WTC11 (cell line): ENCODE measurements around the gene RBMS2. TPM values are rescaled to one million over a fixed set of nuclear protein-coding genes. Genes with fewer than 3 reads are reported as not detected.

ENCODE experiments used
- ATAC-seq: fragments of 200-7000 bp; cut with Tn5 transposase; 2 replicates; pipeline ENCODE4 v1.10.0; 2021; ENCODE audit warnings: mild to moderate bottlenecking, moderate library complexity
- CTCF ChIA-PET: fragments of 300-600 bp; sonication (Branson Sonifier 250); formaldehyde crosslinking; loops from one replicate; lab custom pipeline; 2021; ENCODE audit warnings: antibody characterized with exemption; lab: Charles Lee
- POLR2A ChIA-PET: fragments of 350-600 bp; sonication (Branson Sonifier 250); formaldehyde crosslinking; loops from one replicate; lab custom pipeline; 2021; ENCODE audit warnings: antibody characterized with exemption; lab: Charles Lee
- DNase-seq: peaks from one replicate; pipeline ENCODE4 v3.0.0; 2021; ENCODE audit warnings: low spot score
- H3K27ac Mint-ChIP-seq: 2 replicates; pipeline ENCODE4 v1.8.0; 2021; ENCODE audit warnings: mixed read lengths
- H3K27me3 Mint-ChIP-seq: 2 replicates; pipeline ENCODE4 v1.8.0; 2021; ENCODE audit warnings: low read depth, mild to moderate bottlenecking, moderate library complexity, mixed read lengths
- H3K36me3 Mint-ChIP-seq: 2 replicates; pipeline ENCODE4 v1.8.0; 2021; ENCODE audit warnings: mixed read lengths
- H3K4me1 Mint-ChIP-seq: 2 replicates; pipeline ENCODE4 v1.8.0; 2022; ENCODE audit warnings: mixed read lengths
- H3K4me3 Mint-ChIP-seq: 2 replicates; pipeline ENCODE4 v1.8.0; 2021; ENCODE audit warnings: mild to moderate bottlenecking, moderate library complexity, mixed read lengths
- H3K9me3 Mint-ChIP-seq: 2 replicates; pipeline ENCODE4 v1.8.0; 2021; ENCODE audit warnings: mixed read lengths
- AFF4 ChIP-seq: sonication (generic); formaldehyde crosslinking; IDR thresholded peaks from 2 replicates; pipeline ENCODE4 v1.8.1; 2023; ENCODE audit warnings: mild to moderate bottlenecking, missing genetic modification reagents, borderline replicate concordance
- CREB1 ChIP-seq: sonication (generic); formaldehyde crosslinking; IDR thresholded peaks from 2 replicates; pipeline ENCODE4 v1.8.0; 2023; ENCODE audit warnings: mild to moderate bottlenecking, missing genetic modification reagents
- E2F4 ChIP-seq: sonication (generic); formaldehyde crosslinking; IDR thresholded peaks from 2 replicates; pipeline ENCODE4 v1.8.1; 2022; ENCODE audit warnings: low read depth, mild to moderate bottlenecking, moderate library complexity, missing genetic modification reagents, borderline replicate concordance
- ELF4 ChIP-seq: sonication (generic); formaldehyde crosslinking; IDR thresholded peaks from 2 replicates; pipeline ENCODE4 v1.8.1; 2022; ENCODE audit warnings: low read depth, mild to moderate bottlenecking, moderate library complexity, missing genetic modification reagents
- EMX1 ChIP-seq: fragments of 250-450 bp; sonication (Bioruptor Pico); IDR thresholded peaks from 2 replicates; pipeline ENCODE4 v1.8.0; 2021; ENCODE audit warnings: mild to moderate bottlenecking
- ERG ChIP-seq: fragments of 250-450 bp; sonication (Bioruptor Pico); IDR thresholded peaks from 2 replicates; pipeline ENCODE4 v1.8.0; 2021; ENCODE audit warnings: mild to moderate bottlenecking
- ETV6 ChIP-seq: sonication (generic); formaldehyde crosslinking; IDR thresholded peaks from 2 replicates; pipeline ENCODE4 v1.8.1; 2022; ENCODE audit warnings: mild to moderate bottlenecking, missing genetic modification reagents
- FOXJ3 ChIP-seq: sonication (generic); formaldehyde crosslinking; IDR thresholded peaks from 2 replicates; pipeline ENCODE4 v1.9.0; 2021; ENCODE audit warnings: missing genetic modification reagents, mild to moderate bottlenecking, borderline replicate concordance
- GTF2I ChIP-seq: fragments of 250-450 bp; sonication (Bioruptor Pico); conservative IDR thresholded peaks from 2 replicates; pipeline ENCODE4 v1.4.0; 2021; ENCODE audit warnings: mild to moderate bottlenecking
- HMGXB4 ChIP-seq: sonication (generic); formaldehyde crosslinking; IDR thresholded peaks from 2 replicates; pipeline ENCODE4 v1.8.1; 2023; ENCODE audit warnings: mild to moderate bottlenecking, moderate library complexity, missing genetic modification reagents
- IRF2 ChIP-seq: sonication (generic); formaldehyde crosslinking; IDR thresholded peaks from 2 replicates; pipeline ENCODE4 v1.8.0; 2022; ENCODE audit warnings: low read depth, missing genetic modification reagents, borderline replicate concordance
- JUN ChIP-seq: sonication (generic); formaldehyde crosslinking; IDR thresholded peaks from 2 replicates; pipeline ENCODE4 v1.8.0; 2023; ENCODE audit warnings: mild to moderate bottlenecking, missing genetic modification reagents
- KAT7 ChIP-seq: sonication (generic); formaldehyde crosslinking; IDR thresholded peaks from 2 replicates; pipeline ENCODE4 v1.8.1; 2023; ENCODE audit warnings: missing genetic modification reagents, mild to moderate bottlenecking, borderline replicate concordance
- NFATC4 ChIP-seq: fragments of 250-450 bp; sonication (Bioruptor Pico); IDR thresholded peaks from 2 replicates; pipeline ENCODE4 v1.9.0; 2021; ENCODE audit warnings: mild to moderate bottlenecking
- NFYB ChIP-seq: sonication (generic); formaldehyde crosslinking; conservative IDR thresholded peaks from 2 replicates; pipeline ENCODE4 v1.8.0; 2022; ENCODE audit warnings: low read depth, missing genetic modification reagents
- RELA ChIP-seq: sonication (generic); formaldehyde crosslinking; IDR thresholded peaks from 2 replicates; pipeline ENCODE4 v1.8.1; 2022; ENCODE audit warnings: missing genetic modification reagents, mild to moderate bottlenecking, borderline replicate concordance
- SP1 ChIP-seq: sonication (generic); formaldehyde crosslinking; conservative IDR thresholded peaks from 2 replicates; pipeline ENCODE4 v1.8.1; 2022; ENCODE audit warnings: missing genetic modification reagents
- ZNF263 ChIP-seq: sonication (generic); formaldehyde crosslinking; IDR thresholded peaks from 2 replicates; pipeline ENCODE4 v1.8.1; 2022; ENCODE audit warnings: low read depth, mild to moderate bottlenecking, moderate library complexity, missing genetic modification reagents
- ZNF317 ChIP-seq: sonication (generic); formaldehyde crosslinking; IDR thresholded peaks from 2 replicates; pipeline ENCODE4 v1.8.1; 2023; ENCODE audit warnings: low read depth, mild to moderate bottlenecking, moderate library complexity, missing genetic modification reagents, borderline replicate concordance
- ZNF423 ChIP-seq: fragments of 250-450 bp; sonication (Bioruptor Pico); IDR thresholded peaks from 2 replicates; pipeline ENCODE4 v2.1.2; 2022; ENCODE audit warnings: mild to moderate bottlenecking, moderate library complexity
- total RNA-seq: library from RNA; stranded (reverse); gene quantifications from 3 replicates; pipeline ENCODE4 v1.2.3, GENCODE V29; 2021
- TF ChIP-seq, protein P1 (sequence below): fragments of 200-600 bp; IDR thresholded peaks from 2 replicates; pipeline ENCODE4 v1.8.0; 2022; ENCODE audit warnings: antibody characterized with exemption
- TF ChIP-seq, protein P2 (sequence below): sonication (generic); formaldehyde crosslinking; IDR thresholded peaks from 2 replicates; pipeline ENCODE4 v1.8.1; 2023; ENCODE audit warnings: mild to moderate bottlenecking, missing genetic modification reagents
- TF ChIP-seq, protein P3 (sequence below): sonication (generic); formaldehyde crosslinking; IDR thresholded peaks from 2 replicates; pipeline ENCODE4 v1.8.1; 2023; ENCODE audit warnings: mild to moderate bottlenecking, missing genetic modification reagents

The RBMS2 gene
- total RNA-seq, 1 experiment from 2014 or later: 16.7 TPM

DNA sequence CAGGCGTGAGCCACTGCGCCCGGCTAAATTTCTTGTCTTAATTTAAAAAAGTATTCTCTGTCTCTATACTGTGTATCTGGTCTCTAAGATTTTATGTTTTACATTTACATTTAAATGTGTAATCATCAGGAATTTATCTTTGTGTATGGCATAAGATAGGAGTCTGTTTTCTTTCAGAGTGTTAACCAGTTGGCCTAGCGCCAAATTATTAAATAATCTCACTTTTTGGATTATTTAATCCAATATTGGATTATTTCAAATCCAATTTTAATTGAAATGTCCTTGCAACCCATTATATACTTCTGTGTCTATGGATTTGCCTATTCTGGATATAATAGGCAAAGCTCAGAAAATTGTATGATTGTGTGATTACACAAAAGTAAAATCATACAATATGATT is 63.5 kb downstream of the RBMS2 start:
- peaks cover 34% of the 10 kb centered on the region for H3K4me1 Mint-ChIP-seq
- no peaks in the 10 kb centered on the region for H3K9me3 Mint-ChIP-seq
- no peak overlapping the region for H3K4me3 Mint-ChIP-seq
- TF ChIP-seq AFF4 (CRISPR knock-in tag) (no peak), ERG (CRISPR knock-in tag) (no peak), ZNF263 (CRISPR knock-in tag) (no peak), ETV6 (CRISPR knock-in tag) (no peak), KAT7 (no peak), ZNF317 (no peak), FOXJ3 (CRISPR knock-in tag) (no peak), ELF4 (CRISPR knock-in tag) (no peak), NFYB (CRISPR knock-in tag) (no peak), RELA (CRISPR knock-in tag) (no peak)
- TF ChIP-seq, protein P1, sequence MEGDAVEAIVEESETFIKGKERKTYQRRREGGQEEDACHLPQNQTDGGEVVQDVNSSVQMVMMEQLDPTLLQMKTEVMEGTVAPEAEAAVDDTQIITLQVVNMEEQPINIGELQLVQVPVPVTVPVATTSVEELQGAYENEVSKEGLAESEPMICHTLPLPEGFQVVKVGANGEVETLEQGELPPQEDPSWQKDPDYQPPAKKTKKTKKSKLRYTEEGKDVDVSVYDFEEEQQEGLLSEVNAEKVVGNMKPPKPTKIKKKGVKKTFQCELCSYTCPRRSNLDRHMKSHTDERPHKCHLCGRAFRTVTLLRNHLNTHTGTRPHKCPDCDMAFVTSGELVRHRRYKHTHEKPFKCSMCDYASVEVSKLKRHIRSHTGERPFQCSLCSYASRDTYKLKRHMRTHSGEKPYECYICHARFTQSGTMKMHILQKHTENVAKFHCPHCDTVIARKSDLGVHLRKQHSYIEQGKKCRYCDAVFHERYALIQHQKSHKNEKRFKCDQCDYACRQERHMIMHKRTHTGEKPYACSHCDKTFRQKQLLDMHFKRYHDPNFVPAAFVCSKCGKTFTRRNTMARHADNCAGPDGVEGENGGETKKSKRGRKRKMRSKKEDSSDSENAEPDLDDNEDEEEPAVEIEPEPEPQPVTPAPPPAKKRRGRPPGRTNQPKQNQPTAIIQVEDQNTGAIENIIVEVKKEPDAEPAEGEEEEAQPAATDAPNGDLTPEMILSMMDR: no peak
- TF ChIP-seq, protein P2, sequence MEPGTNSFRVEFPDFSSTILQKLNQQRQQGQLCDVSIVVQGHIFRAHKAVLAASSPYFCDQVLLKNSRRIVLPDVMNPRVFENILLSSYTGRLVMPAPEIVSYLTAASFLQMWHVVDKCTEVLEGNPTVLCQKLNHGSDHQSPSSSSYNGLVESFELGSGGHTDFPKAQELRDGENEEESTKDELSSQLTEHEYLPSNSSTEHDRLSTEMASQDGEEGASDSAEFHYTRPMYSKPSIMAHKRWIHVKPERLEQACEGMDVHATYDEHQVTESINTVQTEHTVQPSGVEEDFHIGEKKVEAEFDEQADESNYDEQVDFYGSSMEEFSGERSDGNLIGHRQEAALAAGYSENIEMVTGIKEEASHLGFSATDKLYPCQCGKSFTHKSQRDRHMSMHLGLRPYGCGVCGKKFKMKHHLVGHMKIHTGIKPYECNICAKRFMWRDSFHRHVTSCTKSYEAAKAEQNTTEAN (CRISPR knock-in tag): no peak
- ChIA-PET POLR2A (no interaction called here), CTCF (interaction anchor here (0.6 to 1.2 kb wide), 2 partner anchors 44 to 322 kb away, joined by 3 to 5 read pairs; no protein-coding TSS in a partner anchor)
- DNase-seq (no peak), ATAC-seq (no peak)
- no peak overlapping the region for H3K27ac Mint-ChIP-seq
- no peaks in the 10 kb centered on the region for H3K27me3 Mint-ChIP-seq
- peaks cover 10% of the 10 kb centered on the region for H3K36me3 Mint-ChIP-seq

GRCh38 chr12:56589783-56590182 is 68.2 kb downstream of the RBMS2 start:
- H3K4me1 Mint-ChIP-seq: peaks cover 46% of the 10 kb centered on the region
- H3K9me3 Mint-ChIP-seq: no peaks in the 10 kb centered on the region
- H3K27ac Mint-ChIP-seq: no peak overlapping the region
- H3K27me3 Mint-ChIP-seq: no peaks in the 10 kb centered on the region
- ChIA-PET CTCF (interaction anchor here (0.8 to 8.5 kb wide), 9 partner anchors 9 to 86 kb away, joined by 3 to 83 read pairs (median 6); partner anchors contain the start of gene RBMS2), POLR2A (no interaction called here)
- DNase-seq (no peak), ATAC-seq (no peak)
- H3K4me3 Mint-ChIP-seq: no peak overlapping the region
- peaks cover 8% of the 10 kb centered on the region; the same call in 1 of the 2 replicates for H3K36me3 Mint-ChIP-seq
- TF ChIP-seq ZNF423 (CRISPR knock-in tag) (no peak), EMX1 (CRISPR knock-in tag) (no peak), E2F4 (CRISPR knock-in tag) (no peak), NFATC4 (no peak), JUN (CRISPR knock-in tag) (no peak), IRF2 (CRISPR knock-in tag) (no peak), CREB1 (CRISPR knock-in tag) (no peak), SP1 (CRISPR knock-in tag) (no peak), HMGXB4 (CRISPR knock-in tag) (no peak), ELF4 (CRISPR knock-in tag) (no peak), GTF2I (no peak)
- TF ChIP-seq, protein P3, sequence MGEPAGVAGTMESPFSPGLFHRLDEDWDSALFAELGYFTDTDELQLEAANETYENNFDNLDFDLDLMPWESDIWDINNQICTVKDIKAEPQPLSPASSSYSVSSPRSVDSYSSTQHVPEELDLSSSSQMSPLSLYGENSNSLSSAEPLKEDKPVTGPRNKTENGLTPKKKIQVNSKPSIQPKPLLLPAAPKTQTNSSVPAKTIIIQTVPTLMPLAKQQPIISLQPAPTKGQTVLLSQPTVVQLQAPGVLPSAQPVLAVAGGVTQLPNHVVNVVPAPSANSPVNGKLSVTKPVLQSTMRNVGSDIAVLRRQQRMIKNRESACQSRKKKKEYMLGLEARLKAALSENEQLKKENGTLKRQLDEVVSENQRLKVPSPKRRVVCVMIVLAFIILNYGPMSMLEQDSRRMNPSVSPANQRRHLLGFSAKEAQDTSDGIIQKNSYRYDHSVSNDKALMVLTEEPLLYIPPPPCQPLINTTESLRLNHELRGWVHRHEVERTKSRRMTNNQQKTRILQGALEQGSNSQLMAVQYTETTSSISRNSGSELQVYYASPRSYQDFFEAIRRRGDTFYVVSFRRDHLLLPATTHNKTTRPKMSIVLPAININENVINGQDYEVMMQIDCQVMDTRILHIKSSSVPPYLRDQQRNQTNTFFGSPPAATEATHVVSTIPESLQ: no peak
